Duodenal mucosa (tissue), 2 donors: Measurements from ENCODE around the gene MYO5C.

Source experiments
- H3K27ac ChIP-seq: one replicate; pipeline ENCODE4 v1.7.0; 2013; ENCODE audit warnings: low read depth, low read length
- H3K27me3 ChIP-seq, 2 donors: one replicate each; pipeline ENCODE4 v1.7.0; 2013; ENCODE audit warnings: low read length in 2 of 2, control low read depth in 1 of 2; ENCODE audit not compliant: insufficient read depth in 2 of 2, control insufficient read depth in 1 of 2
- H3K36me3 ChIP-seq, 2 donors: one replicate each; pipeline ENCODE4 v1.7.0; 2013; ENCODE audit warnings: low read length in 2 of 2, control low read depth in 1 of 2; ENCODE audit not compliant: insufficient read depth in 2 of 2, control insufficient read depth in 1 of 2
- H3K4me1 ChIP-seq, 2 donors: one replicate each; pipeline ENCODE4 v1.7.0; 2013; ENCODE audit warnings: low read length in 2 of 2, control low read depth in 1 of 2; ENCODE audit not compliant: insufficient read depth in 2 of 2, control insufficient read depth in 1 of 2
- H3K4me3 ChIP-seq, 2 donors: one replicate each; pipeline ENCODE4 v1.7.0; 2013; ENCODE audit warnings: low read length in 2 of 2, low read depth in 1 of 2
- H3K9ac ChIP-seq, 2 donors: one replicate each; pipeline ENCODE4 v1.7.0; 2013; ENCODE audit warnings: low read length in 2 of 2, low read depth in 1 of 2
- H3K9me3 ChIP-seq, 2 donors: one replicate each; pipeline ENCODE4 v1.7.0; 2013; ENCODE audit warnings: low read length in 2 of 2, control low read depth in 1 of 2; ENCODE audit not compliant: control insufficient read depth in 1 of 2

The MYO5C gene

DNA sequence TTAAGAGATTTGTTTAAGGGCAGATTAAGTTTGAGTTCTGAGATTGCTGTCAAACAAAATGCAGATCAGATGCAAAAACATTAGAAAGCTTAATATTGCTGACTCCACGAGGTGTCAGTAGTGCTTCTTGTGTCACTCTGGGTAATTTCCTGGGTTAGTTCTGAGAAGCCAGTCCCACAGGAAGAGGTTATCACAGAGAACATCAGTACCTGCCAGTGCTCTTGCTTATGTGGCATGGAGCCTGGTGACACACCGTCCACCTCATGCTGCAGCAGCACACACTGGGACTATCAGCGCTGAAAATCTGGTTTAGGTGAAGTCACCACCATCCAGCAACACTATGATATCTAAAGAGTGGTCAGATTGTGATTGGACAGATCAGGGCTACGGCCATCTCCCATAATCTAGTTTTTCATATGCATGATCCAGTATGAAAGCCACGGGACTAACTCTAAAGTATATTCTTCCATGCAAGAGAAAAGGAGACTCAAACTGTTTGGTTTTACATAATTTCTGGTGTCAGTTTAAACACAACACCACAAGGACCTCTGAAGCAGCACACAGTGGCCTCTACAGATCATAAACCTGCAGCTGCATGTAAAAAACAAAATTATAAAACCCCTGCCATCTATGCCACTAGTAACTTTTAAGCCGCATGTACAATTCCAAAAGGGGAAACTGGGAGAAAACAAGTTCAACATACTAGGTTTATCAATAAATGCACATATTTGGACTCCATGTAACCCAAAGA, 36.1 kb upstream of the MYO5C start:
- no peaks in the 10 kb centered on the region for H3K9me3 ChIP-seq
- H3K4me1 ChIP-seq = no peaks in the 10 kb centered on the region
- H3K27ac ChIP-seq = no peak overlapping the region
- no peak overlapping the region for H3K4me3 ChIP-seq
- H3K9ac ChIP-seq = no peak overlapping the region
- H3K27me3 ChIP-seq = no peaks in the 10 kb centered on the region
- H3K36me3 ChIP-seq = peaks cover 0 to 7% of the 10 kb centered on the region in 2 donors

DNA sequence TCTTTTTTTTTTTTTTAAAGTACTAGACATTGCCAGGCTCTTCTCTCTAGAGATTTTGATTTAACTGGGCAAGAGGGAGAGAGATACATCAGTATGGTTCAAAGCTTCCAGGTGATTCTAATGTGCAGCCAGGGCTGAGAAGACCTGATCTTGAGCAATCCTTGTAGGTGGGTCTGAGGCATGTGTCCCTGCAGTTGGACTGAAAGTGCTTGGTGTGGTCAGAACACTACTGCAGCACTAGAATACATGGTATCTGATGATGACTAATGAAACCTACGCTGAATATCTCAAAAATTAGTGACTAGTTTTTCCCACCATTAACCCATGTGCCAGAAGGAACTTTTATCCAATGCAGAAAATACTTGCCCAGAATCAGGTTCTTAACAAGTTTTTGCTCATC, 34.4 kb upstream of the MYO5C start:
- H3K27ac ChIP-seq = no peak overlapping the region
- H3K9me3 ChIP-seq = no peaks in the 10 kb centered on the region
- H3K4me3 ChIP-seq = no peak overlapping the region
- H3K27me3 ChIP-seq = no peaks in the 10 kb centered on the region
- H3K36me3 ChIP-seq = peaks cover 0 to 6% of the 10 kb centered on the region in 2 donors
- no peaks in the 10 kb centered on the region for H3K4me1 ChIP-seq
- no peak overlapping the region for H3K9ac ChIP-seq

DNA sequence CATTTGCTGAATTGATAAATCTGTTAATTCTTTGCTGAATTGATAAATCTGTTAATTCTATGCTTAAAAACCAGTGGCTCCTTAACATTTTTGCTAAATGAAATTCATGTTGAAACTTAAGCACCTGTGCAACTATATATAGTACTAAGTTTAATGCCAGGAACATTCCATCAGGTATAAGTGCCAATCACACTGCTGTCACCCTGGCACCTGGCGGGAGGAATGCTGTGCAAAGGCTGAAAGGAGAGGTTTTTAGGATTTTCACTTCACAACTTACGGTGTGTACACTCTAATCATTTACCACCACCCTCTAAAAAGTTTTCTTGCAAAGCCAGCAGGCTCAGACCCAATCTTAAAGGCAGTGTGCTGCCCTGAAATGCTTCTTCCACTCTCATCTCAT, 33.5 kb upstream of the MYO5C start:
- H3K36me3 ChIP-seq = no peaks in the 10 kb centered on the region
- no peaks in the 10 kb centered on the region for H3K27me3 ChIP-seq
- H3K4me1 ChIP-seq = no peaks in the 10 kb centered on the region
- H3K27ac ChIP-seq = no peak overlapping the region
- H3K9me3 ChIP-seq = no peaks in the 10 kb centered on the region
- H3K9ac ChIP-seq = no peak overlapping the region
- no peak overlapping the region for H3K4me3 ChIP-seq

DNA sequence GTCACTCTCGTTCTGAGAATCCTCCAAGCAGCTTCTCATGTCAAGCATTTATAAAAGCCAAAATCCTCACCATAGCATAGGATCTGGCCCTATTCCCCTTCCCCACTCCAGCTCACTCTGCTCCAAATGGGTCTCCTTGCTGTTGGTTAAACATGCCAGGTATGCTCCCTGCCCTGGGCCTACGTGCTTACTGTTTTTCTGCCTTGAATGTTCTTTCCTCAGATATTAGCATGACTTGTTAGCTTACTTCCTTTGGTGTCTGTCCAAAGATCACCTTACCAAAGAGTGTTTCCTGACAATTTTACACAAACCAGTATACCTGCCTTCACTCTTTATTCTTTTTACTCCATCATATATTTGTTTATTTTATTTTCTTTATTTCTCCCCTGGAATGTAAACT, 33.1 kb upstream of the MYO5C start:
- H3K27ac ChIP-seq = no peak overlapping the region
- no peaks in the 10 kb centered on the region for H3K9me3 ChIP-seq
- H3K9ac ChIP-seq = no peak overlapping the region
- H3K36me3 ChIP-seq = no peaks in the 10 kb centered on the region
- H3K27me3 ChIP-seq = no peaks in the 10 kb centered on the region
- no peaks in the 10 kb centered on the region for H3K4me1 ChIP-seq
- H3K4me3 ChIP-seq = no peak overlapping the region

DNA sequence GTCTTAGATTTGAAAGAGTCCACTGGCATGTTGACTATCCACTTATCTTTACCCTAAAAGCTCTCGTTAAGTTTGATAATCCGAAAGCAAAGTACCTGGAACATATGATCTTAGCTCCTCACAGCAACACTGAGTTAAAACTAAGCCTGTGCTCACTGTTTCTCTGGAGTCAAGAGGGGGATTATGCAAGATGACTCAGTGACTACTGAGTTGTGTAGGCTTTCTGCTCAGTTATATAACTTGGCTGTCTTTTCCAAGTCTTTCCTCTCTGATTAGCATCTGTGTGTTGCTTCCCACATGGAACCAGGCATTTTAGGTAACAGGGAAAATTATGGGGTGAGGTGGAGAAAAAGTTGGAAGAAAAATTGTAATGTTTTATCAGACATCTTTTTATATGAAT, 31.2 kb upstream of the MYO5C start:
- H3K9me3 ChIP-seq = no peaks in the 10 kb centered on the region
- H3K27me3 ChIP-seq = no peaks in the 10 kb centered on the region
- H3K27ac ChIP-seq = no peak overlapping the region
- no peaks in the 10 kb centered on the region for H3K4me1 ChIP-seq
- no peak overlapping the region for H3K4me3 ChIP-seq
- no peak overlapping the region for H3K9ac ChIP-seq
- H3K36me3 ChIP-seq = peaks cover 4% of the 10 kb centered on the region in 2 donors

DNA sequence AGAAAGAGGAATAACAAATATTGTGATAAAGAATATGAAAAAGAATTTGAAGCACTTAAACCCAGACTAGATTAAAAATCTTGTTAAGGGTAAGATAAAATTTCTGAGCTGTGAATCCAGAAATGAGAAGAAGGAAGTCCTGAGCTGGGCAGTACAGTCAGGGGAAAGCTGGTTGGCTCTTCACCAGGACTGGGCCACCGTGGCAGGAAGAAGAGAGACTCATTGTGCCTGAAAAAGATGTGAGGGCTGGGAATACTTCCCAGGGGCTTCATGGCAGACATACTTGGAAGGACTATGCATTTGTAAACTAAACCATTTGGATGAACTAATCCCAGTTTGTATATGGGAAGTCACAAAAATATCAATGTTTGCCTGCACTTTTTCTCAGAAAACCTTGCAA, 28.5 kb upstream of the MYO5C start:
- no peak overlapping the region for H3K27ac ChIP-seq
- no peaks in the 10 kb centered on the region for H3K9me3 ChIP-seq
- no peaks in the 10 kb centered on the region for H3K27me3 ChIP-seq
- H3K4me1 ChIP-seq = no peaks in the 10 kb centered on the region
- no peak overlapping the region for H3K4me3 ChIP-seq
- no peak overlapping the region for H3K9ac ChIP-seq
- H3K36me3 ChIP-seq = peaks cover 4 to 13% of the 10 kb centered on the region in 2 donors

DNA sequence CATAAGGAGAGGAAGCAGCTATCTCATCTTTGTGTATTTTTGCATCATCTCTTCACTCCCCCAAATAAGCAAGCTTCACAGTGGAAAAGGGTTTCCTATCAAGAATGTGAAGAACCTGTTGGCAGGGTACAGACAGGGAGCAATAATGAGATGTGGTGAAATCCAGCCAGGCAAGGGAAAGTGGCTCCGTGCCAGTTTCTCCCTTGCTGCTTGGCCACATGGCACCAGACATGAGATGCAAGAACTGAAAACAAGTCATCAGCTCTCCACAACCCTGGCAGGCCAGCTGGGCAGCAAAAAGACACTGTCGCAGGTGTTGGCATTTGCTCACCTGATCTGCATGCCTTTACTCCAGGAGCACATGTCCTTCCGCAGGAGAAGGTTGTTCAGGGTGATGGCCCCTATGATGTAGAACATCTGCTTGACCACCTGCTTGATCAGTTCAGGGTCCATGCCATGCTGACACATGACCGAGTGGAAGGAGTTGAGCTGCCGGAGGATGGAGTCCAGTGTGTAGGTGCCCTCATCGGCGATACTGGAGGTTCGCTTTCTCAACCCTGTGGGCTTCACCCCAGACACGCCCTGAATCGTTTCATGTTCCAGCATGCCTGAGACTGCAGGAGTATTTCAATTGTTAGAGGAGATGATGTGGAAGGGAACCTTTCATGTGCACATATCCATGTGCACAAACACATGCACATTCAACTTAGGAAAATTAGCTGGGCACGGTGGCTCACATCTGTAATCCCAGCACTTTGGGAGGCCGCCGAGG, 23.3 kb upstream of the MYO5C start:
- H3K36me3 ChIP-seq = peaks cover 4 to 24% of the 10 kb centered on the region in 2 donors
- no peaks in the 10 kb centered on the region for H3K9me3 ChIP-seq
- H3K27me3 ChIP-seq = no peaks in the 10 kb centered on the region
- H3K27ac ChIP-seq = no peak overlapping the region
- no peak overlapping the region for H3K9ac ChIP-seq
- no peak overlapping the region for H3K4me3 ChIP-seq
- H3K4me1 ChIP-seq = no peaks in the 10 kb centered on the region

DNA sequence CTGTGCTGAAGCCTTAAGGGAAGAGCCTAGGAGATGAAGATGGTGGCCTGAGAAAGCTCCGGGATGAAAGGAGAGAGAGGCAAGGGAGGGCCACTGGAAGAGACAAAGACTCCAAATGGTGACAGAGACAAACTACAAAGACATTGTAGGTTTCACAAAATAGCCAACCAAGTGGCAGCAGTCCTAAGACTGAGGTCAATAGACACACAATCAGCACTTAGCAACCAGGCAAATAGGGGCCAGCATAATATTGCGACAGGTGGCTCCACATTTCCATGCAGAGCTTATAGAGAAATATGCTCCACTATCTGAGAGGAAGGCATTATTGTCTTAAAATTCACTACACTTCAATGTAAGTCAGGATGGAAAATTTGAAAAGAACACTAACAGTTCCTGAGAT, 22.1 kb upstream of the MYO5C start:
- Histone ChIP-seq H3K27me3 (no peaks in the 10 kb centered on the region), H3K9ac (no peak overlapping the region), H3K4me1 (no peaks in the 10 kb centered on the region), H3K27ac (no peak overlapping the region), H3K36me3 (peaks cover 4 to 24% of the 10 kb centered on the region in 2 donors), H3K9me3 (no peaks in the 10 kb centered on the region), H3K4me3 (no peak overlapping the region)

DNA sequence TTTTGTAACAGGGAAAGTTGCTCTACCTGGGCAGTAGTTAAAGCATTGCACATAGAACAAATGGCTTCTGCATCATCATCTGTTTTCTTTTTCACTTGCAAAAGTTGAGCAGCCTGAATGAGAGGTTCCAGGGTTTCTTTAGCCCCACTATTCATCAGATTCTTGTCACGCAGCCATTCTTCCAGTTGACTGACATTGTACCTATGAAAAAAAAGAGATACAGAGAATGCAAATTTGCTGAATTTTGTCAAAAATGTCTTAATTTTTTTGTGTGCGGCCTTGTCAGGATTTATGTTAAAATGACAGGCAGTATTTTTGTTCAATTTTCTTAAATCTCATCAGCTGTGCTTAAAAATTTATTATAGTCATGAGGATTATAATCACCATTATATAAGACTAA, 21.4 kb upstream of the MYO5C start:
- peaks cover under 1 to 21% of the 10 kb centered on the region in 2 donors for H3K36me3 ChIP-seq
- H3K4me3 ChIP-seq = no peak overlapping the region
- no peaks in the 10 kb centered on the region for H3K27me3 ChIP-seq
- H3K9me3 ChIP-seq = no peaks in the 10 kb centered on the region
- H3K27ac ChIP-seq = no peak overlapping the region
- no peak overlapping the region for H3K9ac ChIP-seq
- no peaks in the 10 kb centered on the region for H3K4me1 ChIP-seq

DNA sequence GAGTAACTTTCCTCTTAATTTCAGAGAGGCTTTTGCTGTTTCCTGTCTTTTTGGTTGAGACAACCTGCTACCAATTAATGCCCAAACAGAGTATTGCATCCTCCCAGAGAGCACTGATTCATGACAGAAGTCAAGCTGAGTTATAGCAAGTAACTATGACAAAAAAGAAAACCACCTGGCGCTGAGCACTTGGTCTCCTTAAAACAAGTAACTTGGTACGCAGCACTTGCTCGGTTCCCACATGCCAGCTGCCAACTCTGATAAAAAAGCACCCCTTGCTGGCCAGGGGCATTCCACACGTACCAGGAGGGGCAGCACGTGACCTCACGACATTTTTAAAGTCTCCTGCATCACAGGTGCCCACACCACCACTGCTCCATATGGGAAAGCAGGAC, 13.5 kb upstream of the MYO5C start:
- H3K27ac ChIP-seq = no peak overlapping the region
- H3K36me3 ChIP-seq = no peaks in the 10 kb centered on the region
- H3K27me3 ChIP-seq = no peaks in the 10 kb centered on the region
- no peak overlapping the region for H3K9ac ChIP-seq
- no peak overlapping the region for H3K4me3 ChIP-seq
- no peaks in the 10 kb centered on the region for H3K9me3 ChIP-seq
- no peaks in the 10 kb centered on the region for H3K4me1 ChIP-seq
